SU-DHL-6 (cell line): Measurements from ENCODE around the gene PLEKHA5.

ENCODE experiments used
- EZH2phosphoT487 ChIP-seq: fragments of 200-600 bp; sonication (generic), shearing (Covaris generic); conservative IDR thresholded peaks from 2 replicates; pipeline ENCODE4 v1.6.1; 2018; ENCODE audit warnings: mild to moderate bottlenecking, antibody characterized with exemption, low read length, moderate library complexity, mixed read lengths
- TF ChIP-seq, protein P1 (sequence below): fragments of 200-600 bp; sonication (generic); IDR thresholded peaks from one replicate; pipeline ENCODE4 v1.5.1; 2017; ENCODE audit warnings: antibody characterized with exemption, mild to moderate bottlenecking, low read length, moderate library complexity; ENCODE audit not compliant: insufficient read depth, poor library complexity, severe bottlenecking

DNA sequence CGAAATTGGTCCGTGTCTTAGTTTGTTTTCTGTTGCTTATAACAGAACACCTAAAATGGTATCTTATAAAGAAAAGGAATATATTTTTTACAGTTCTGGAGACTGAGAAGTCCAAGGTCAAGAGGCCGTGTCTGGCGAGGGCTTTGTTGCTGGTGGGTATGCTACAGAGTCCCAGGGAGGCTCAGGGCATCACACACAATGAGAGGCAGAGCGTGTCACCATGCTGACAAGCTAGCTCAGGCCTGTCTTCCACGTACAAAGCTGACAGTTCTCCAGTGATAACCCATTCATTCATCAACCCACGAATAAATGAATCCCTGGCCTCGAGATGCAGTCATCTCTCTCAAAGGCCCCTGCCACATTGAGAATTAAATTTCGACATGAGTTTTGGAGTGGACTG is 253.0 kb downstream of the PLEKHA5 start:
- TF ChIP-seq, protein P1, sequence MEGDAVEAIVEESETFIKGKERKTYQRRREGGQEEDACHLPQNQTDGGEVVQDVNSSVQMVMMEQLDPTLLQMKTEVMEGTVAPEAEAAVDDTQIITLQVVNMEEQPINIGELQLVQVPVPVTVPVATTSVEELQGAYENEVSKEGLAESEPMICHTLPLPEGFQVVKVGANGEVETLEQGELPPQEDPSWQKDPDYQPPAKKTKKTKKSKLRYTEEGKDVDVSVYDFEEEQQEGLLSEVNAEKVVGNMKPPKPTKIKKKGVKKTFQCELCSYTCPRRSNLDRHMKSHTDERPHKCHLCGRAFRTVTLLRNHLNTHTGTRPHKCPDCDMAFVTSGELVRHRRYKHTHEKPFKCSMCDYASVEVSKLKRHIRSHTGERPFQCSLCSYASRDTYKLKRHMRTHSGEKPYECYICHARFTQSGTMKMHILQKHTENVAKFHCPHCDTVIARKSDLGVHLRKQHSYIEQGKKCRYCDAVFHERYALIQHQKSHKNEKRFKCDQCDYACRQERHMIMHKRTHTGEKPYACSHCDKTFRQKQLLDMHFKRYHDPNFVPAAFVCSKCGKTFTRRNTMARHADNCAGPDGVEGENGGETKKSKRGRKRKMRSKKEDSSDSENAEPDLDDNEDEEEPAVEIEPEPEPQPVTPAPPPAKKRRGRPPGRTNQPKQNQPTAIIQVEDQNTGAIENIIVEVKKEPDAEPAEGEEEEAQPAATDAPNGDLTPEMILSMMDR: no peak
- no peak for TF ChIP-seq EZH2phosphoT487
